ENCODE measurements around the gene WWOX.

WWOX gene

GRCh38 chr16:79079656-79080420 is 980.4 kb downstream of the WWOX start:
- DNase-seq (ENCODE audit: insufficient read length, low spot score) (no peak), FAIRE-seq (no peak)
- TF ChIP-seq POLR2AphosphoS5 (IDR thresholded peaks at IDR 0.05; ENCODE audit: low read depth, low read length) = no peak
- TF ChIP-seq POU2F2 (IDR thresholded peaks at IDR 0.05; ENCODE audit: low read depth, low read length) = no peak
- no peak for TF ChIP-seq POLR2A (IDR thresholded peaks at IDR 0.05; ENCODE audit: low read depth, low read length)
- TF ChIP-seq TAF1 (IDR thresholded peaks at IDR 0.05; ENCODE audit: low read depth, low read length) = no peak
- no peak for TF ChIP-seq SPI1 (IDR thresholded peaks at IDR 0.05; ENCODE audit: low read depth, low read length)

- peak; percentile 15 for DNase-seq (ENCODE audit: insufficient read length, low spot score)
- no peak for FAIRE-seq
These were observed 982.0 kb downstream of the WWOX start for GRCh38 chr16:79081297-79082066.

GRCh38 chr16:79082970-79083369 is 983.5 kb downstream of the WWOX start:
- TF ChIP-seq SPI1 (IDR thresholded peaks at IDR 0.05; ENCODE audit: low read depth, low read length) (no peak), POLR2A (IDR thresholded peaks at IDR 0.05; ENCODE audit: low read depth, low read length) (no peak), PAX5 (IDR thresholded peaks at IDR 0.05; ENCODE audit: insufficient read depth, low read length, severe bottlenecking) (no peak), TAF1 (IDR thresholded peaks at IDR 0.05; ENCODE audit: low read depth, low read length) (no peak), POU2F2 (IDR thresholded peaks at IDR 0.05; ENCODE audit: low read depth, low read length) (no peak), POLR2AphosphoS5 (IDR thresholded peaks at IDR 0.05; ENCODE audit: low read depth, low read length) (no peak)
- DNase-seq (ENCODE audit: insufficient read length, low spot score) = no peak
- FAIRE-seq = no peak

More at GRCh38 chr16:79081297-79082066, 982.0 kb downstream of the WWOX start:
- no peak for TF ChIP-seq POU2F2 (IDR thresholded peaks at IDR 0.05; ENCODE audit: low read depth, low read length)
- TF ChIP-seq SPI1 (IDR thresholded peaks at IDR 0.05; ENCODE audit: low read depth, low read length) = no peak
- no peak for TF ChIP-seq TAF1 (IDR thresholded peaks at IDR 0.05; ENCODE audit: low read depth, low read length)
- TF ChIP-seq POLR2A (IDR thresholded peaks at IDR 0.05; ENCODE audit: low read depth, low read length) = no peak
- no peak for TF ChIP-seq PAX5 (IDR thresholded peaks at IDR 0.05; ENCODE audit: insufficient read depth, low read length, severe bottlenecking)
- TF ChIP-seq POLR2AphosphoS5 (IDR thresholded peaks at IDR 0.05; ENCODE audit: low read depth, low read length) = no peak

- no peak for FAIRE-seq
- no peak for TF ChIP-seq TAF1 (IDR thresholded peaks at IDR 0.05; ENCODE audit: low read depth, low read length)
- no peak for TF ChIP-seq SPI1 (IDR thresholded peaks at IDR 0.05; ENCODE audit: low read depth, low read length)
- no peak for TF ChIP-seq POLR2A (IDR thresholded peaks at IDR 0.05; ENCODE audit: low read depth, low read length)
- TF ChIP-seq PAX5 (IDR thresholded peaks at IDR 0.05; ENCODE audit: insufficient read depth, low read length, severe bottlenecking) = no peak
- no peak for TF ChIP-seq POU2F2 (IDR thresholded peaks at IDR 0.05; ENCODE audit: low read depth, low read length)
- no peak for TF ChIP-seq POLR2AphosphoS5 (IDR thresholded peaks at IDR 0.05; ENCODE audit: low read depth, low read length)
- DNase-seq (ENCODE audit: insufficient read length, low spot score) = no peak
These were observed 984.2 kb downstream of the WWOX start for GRCh38 chr16:79083508-79084299.

GRCh38 chr16:79088971-79089370 is 989.5 kb downstream of the WWOX start:
- FAIRE-seq = no peak

GRCh38 chr16:79089735-79090284 is 990.4 kb downstream of the WWOX start:
- no peak for DNase-seq (ENCODE audit: insufficient read length, low spot score)

More at GRCh38 chr16:79088971-79089370, 989.5 kb downstream of the WWOX start:
- no peak for DNase-seq (ENCODE audit: insufficient read length, low spot score)
- no peak for TF ChIP-seq POU2F2 (IDR thresholded peaks at IDR 0.05; ENCODE audit: low read depth, low read length)
- TF ChIP-seq TAF1 (IDR thresholded peaks at IDR 0.05; ENCODE audit: low read depth, low read length) = no peak
- TF ChIP-seq SPI1 (IDR thresholded peaks at IDR 0.05; ENCODE audit: low read depth, low read length) = no peak
- no peak for TF ChIP-seq POLR2AphosphoS5 (IDR thresholded peaks at IDR 0.05; ENCODE audit: low read depth, low read length)
- TF ChIP-seq POLR2A (IDR thresholded peaks at IDR 0.05; ENCODE audit: low read depth, low read length) = no peak
- TF ChIP-seq PAX5 (IDR thresholded peaks at IDR 0.05; ENCODE audit: insufficient read depth, low read length, severe bottlenecking) = no peak

GRCh38 chr16:79090966-79091365 is 991.5 kb downstream of the WWOX start:
- TF ChIP-seq POLR2A (IDR thresholded peaks at IDR 0.05; ENCODE audit: low read depth, low read length) (no peak), SPI1 (IDR thresholded peaks at IDR 0.05; ENCODE audit: low read depth, low read length) (no peak), POU2F2 (IDR thresholded peaks at IDR 0.05; ENCODE audit: low read depth, low read length) (no peak), PAX5 (IDR thresholded peaks at IDR 0.05; ENCODE audit: insufficient read depth, low read length, severe bottlenecking) (no peak)
- DNase-seq (ENCODE audit: insufficient read length, low spot score) = no peak
- no peak for FAIRE-seq

More at GRCh38 chr16:79089735-79090284, 990.4 kb downstream of the WWOX start:
- no peak for FAIRE-seq
- peak; percentile 33; the same call in 1 of the 2 replicates for TF ChIP-seq SPI1 (IDR thresholded peaks at IDR 0.05; ENCODE audit: low read depth, low read length)
- no peak for TF ChIP-seq POU2F2 (IDR thresholded peaks at IDR 0.05; ENCODE audit: low read depth, low read length)
- TF ChIP-seq POLR2A (IDR thresholded peaks at IDR 0.05; ENCODE audit: low read depth, low read length) = no peak
- no peak for TF ChIP-seq POLR2AphosphoS5 (IDR thresholded peaks at IDR 0.05; ENCODE audit: low read depth, low read length)
- TF ChIP-seq PAX5 (IDR thresholded peaks at IDR 0.05; ENCODE audit: insufficient read depth, low read length, severe bottlenecking) = no peak

- FAIRE-seq (no peak), DNase-seq (ENCODE audit: insufficient read length, low spot score) (no peak)
- no peak for TF ChIP-seq SPI1 (IDR thresholded peaks at IDR 0.05; ENCODE audit: low read depth, low read length)
- TF ChIP-seq POLR2A (IDR thresholded peaks at IDR 0.05; ENCODE audit: low read depth, low read length) = no peak
- no peak for TF ChIP-seq PAX5 (IDR thresholded peaks at IDR 0.05; ENCODE audit: insufficient read depth, low read length, severe bottlenecking)
- TF ChIP-seq POU2F2 (IDR thresholded peaks at IDR 0.05; ENCODE audit: low read depth, low read length) = no peak
- no peak for TF ChIP-seq TAF1 (IDR thresholded peaks at IDR 0.05; ENCODE audit: low read depth, low read length)
- TF ChIP-seq POLR2AphosphoS5 (IDR thresholded peaks at IDR 0.05; ENCODE audit: low read depth, low read length) = no peak
These were observed 993.4 kb downstream of the WWOX start for GRCh38 chr16:79092846-79093245.

Data from GM12891 (cell line).